Lung (tissue), 12 donors: ENCODE data around the gene ETFA. TPM values are rescaled to one million over a fixed set of nuclear protein-coding genes. Genes with fewer than 3 reads are reported as not detected.

ENCODE experiments used
- ATAC-seq: fragments of 200-7000 bp; cut with Tn5 transposase; one replicate; pipeline ENCODE4 v1.9.1; 2020; ENCODE audit warnings: moderate number of reproducible peaks; ENCODE audit not compliant: insufficient read depth, low FRiP score
- DNase-seq, 3 donors: peaks; one replicate each; pipeline ENCODE4 v3.0.0-alpha.2; 2013 to 2017
- H3K27ac ChIP-seq, 2 donors: one replicate each; pipeline ENCODE4 v1.5.1; 2013; ENCODE audit warnings: mild to moderate bottlenecking in 2 of 2, moderate library complexity in 2 of 2, control low read depth in 1 of 2, inconsistent platforms in 1 of 2, low read depth in 1 of 2, low read length in 1 of 2
- H3K27me3 ChIP-seq, 3 donors: one replicate each; pipeline ENCODE4 v1.5.1; 2013; ENCODE audit warnings: low read length in 2 of 3; ENCODE audit not compliant: control insufficient read depth in 3 of 3, insufficient read depth in 3 of 3
- H3K36me3 ChIP-seq, 4 donors: one replicate each; pipeline ENCODE4 v1.5.1; 2013; ENCODE audit warnings: low read length in 4 of 4, mild to moderate bottlenecking in 1 of 4, moderate library complexity in 1 of 4; ENCODE audit not compliant: control insufficient read depth in 4 of 4, insufficient read depth in 4 of 4
- H3K4me1 ChIP-seq, 5 donors: one replicate each; pipeline ENCODE4 v1.5.1; 2013; ENCODE audit warnings: low read length in 5 of 5, mild to moderate bottlenecking in 2 of 5, moderate library complexity in 1 of 5; ENCODE audit not compliant: control insufficient read depth in 5 of 5, insufficient read depth in 5 of 5
- H3K4me3 ChIP-seq: one replicate; pipeline ENCODE4 v1.5.1; 2013; ENCODE audit warnings: mild to moderate bottlenecking, control low read depth, moderate library complexity
- H3K9ac ChIP-seq, 2 donors: one replicate each; pipeline ENCODE4 v1.5.1; 2013; ENCODE audit warnings: low read length in 2 of 2, control low read depth in 1 of 2; ENCODE audit not compliant: insufficient read depth in 1 of 2
- H3K9me3 ChIP-seq, 4 donors: one replicate each; pipeline ENCODE4 v1.5.1; 2013; ENCODE audit warnings: low read length in 3 of 4, mild to moderate bottlenecking in 1 of 4, moderate library complexity in 1 of 4; ENCODE audit not compliant: control insufficient read depth in 4 of 4, insufficient read depth in 3 of 4
- WGBS, 2 donors: extraction: QIAGEN DNeasy Blood & Tissue Kit; methylation state at CpG; one replicate each; pipeline ENCODE4 v1.1.7; 2013; 5-methylcytosine and 5-hydroxymethylcytosine counted together
- polyA plus RNA-seq, 2 donors: library from polyadenylated mRNA; stranded (reverse); fragments of 200-250 nt; gene quantifications; one replicate each; pipeline ENCODE4 v1.2.1, GENCODE V29; 2013
- total RNA-seq, 2 donors: library from RNA; depleted of rRNA in 1 of 2; stranded (reverse); fragments of >200 nt in 1 of 2; gene quantifications; one replicate each; pipeline ENCODE4 v1.2.1, GENCODE V29; 2014 to 2021
- TF ChIP-seq, protein P1 (sequence below): IDR thresholded peaks from 2 replicates; pipeline ENCODE4 v1.5.1; 2012; ENCODE audit warnings: mild to moderate bottlenecking; ENCODE audit errors: control extremely low read depth, extremely low read depth
- donor health status: control.
- donor health status: control.
- donor health status: Bipolar disorder and iron deficiency.
- donor health status: healthy.
- donor health status: DM: yes; HTN: yes; CAD: no.

Gene ETFA
- total and polyA plus RNA-seq, 4 donors: 54.5 to 96.4 (median 83.8) TPM

DNA sequence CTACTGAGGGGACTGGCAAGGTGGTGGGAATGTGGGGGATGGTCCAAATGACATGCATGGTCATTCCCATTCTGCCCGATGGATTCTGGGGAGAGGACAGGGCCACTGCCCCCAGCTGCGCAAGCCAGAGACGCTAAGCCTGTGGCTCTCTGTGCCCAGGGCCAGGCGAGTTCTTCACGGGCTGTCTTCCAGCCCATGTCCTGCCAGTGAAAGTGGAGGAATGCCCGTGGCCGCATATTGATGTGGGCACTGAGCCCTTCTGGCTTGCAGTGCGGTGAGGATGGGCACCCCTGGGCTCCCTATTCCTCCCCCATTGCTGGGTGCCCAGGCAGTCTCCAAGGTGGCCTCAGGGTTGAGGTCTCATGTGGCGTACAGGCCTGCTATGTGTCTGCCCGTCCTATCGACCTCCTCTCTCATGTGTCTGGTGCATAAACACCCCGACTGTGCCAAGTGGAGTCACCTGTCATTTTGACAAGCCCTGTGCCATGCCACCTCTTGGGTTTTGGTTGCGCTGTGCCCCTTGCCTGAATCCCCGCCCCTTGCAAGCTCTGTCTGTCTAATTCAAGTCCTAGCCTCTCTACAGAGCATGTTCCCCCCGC, 134.7 kb downstream of the ETFA start:
- H3K27me3 ChIP-seq: no peaks in the 10 kb centered on the region
- ATAC-seq (no peak), DNase-seq (no peak)
- H3K27ac ChIP-seq: no peak overlapping the region
- H3K4me1 ChIP-seq: peaks cover 0 to 8% (median 0%) of the 10 kb centered on the region in 5 donors
- H3K9ac ChIP-seq: no peak overlapping the region
- TF ChIP-seq, protein P1, sequence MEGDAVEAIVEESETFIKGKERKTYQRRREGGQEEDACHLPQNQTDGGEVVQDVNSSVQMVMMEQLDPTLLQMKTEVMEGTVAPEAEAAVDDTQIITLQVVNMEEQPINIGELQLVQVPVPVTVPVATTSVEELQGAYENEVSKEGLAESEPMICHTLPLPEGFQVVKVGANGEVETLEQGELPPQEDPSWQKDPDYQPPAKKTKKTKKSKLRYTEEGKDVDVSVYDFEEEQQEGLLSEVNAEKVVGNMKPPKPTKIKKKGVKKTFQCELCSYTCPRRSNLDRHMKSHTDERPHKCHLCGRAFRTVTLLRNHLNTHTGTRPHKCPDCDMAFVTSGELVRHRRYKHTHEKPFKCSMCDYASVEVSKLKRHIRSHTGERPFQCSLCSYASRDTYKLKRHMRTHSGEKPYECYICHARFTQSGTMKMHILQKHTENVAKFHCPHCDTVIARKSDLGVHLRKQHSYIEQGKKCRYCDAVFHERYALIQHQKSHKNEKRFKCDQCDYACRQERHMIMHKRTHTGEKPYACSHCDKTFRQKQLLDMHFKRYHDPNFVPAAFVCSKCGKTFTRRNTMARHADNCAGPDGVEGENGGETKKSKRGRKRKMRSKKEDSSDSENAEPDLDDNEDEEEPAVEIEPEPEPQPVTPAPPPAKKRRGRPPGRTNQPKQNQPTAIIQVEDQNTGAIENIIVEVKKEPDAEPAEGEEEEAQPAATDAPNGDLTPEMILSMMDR: no peak
- H3K36me3 ChIP-seq: no peaks in the 10 kb centered on the region
- H3K9me3 ChIP-seq: peaks cover 0 to 5% (median 0%) of the 10 kb centered on the region in 4 donors
- H3K4me3 ChIP-seq: no peak overlapping the region
- WGBS, 2 donors: 92 to 93% methylated on average over 15 of the region's 15 CpGs

DNA sequence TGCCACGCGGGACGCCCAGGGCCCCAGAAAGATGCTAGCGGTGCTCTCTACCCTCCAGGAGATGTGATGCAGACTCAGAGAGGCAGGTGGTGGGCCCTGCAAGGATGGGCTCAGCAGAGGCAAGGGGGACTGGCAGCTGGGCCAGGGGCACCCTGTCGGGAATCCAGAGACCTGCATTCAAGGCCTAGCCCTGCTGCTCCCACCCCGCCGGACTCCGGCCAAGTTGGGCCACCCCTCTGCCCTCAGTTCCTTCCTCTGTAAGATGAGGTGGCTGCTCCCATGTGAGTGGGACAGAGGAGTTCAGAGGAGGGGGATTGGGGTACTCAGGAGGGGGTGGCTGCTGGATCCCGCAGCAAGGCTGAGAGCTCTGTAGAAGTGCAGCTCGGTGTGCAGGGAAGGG, 135.2 kb downstream of the ETFA start:
- TF ChIP-seq, protein P1: no peak
- Histone ChIP-seq H3K27ac (no peak overlapping the region), H3K27me3 (no peaks in the 10 kb centered on the region), H3K36me3 (no peaks in the 10 kb centered on the region), H3K9me3 (peaks cover 0 to 5% (median 0%) of the 10 kb centered on the region in 4 donors), H3K4me1 (peaks cover 0 to 8% (median 0%) of the 10 kb centered on the region in 5 donors), H3K4me3 (no peak overlapping the region), H3K9ac (no peak overlapping the region)
- DNase-seq: no peak
- ATAC-seq: no peak
- 95 to 96% methylated on average over 10 of the region's 10 CpGs for WGBS, 2 donors

DNA sequence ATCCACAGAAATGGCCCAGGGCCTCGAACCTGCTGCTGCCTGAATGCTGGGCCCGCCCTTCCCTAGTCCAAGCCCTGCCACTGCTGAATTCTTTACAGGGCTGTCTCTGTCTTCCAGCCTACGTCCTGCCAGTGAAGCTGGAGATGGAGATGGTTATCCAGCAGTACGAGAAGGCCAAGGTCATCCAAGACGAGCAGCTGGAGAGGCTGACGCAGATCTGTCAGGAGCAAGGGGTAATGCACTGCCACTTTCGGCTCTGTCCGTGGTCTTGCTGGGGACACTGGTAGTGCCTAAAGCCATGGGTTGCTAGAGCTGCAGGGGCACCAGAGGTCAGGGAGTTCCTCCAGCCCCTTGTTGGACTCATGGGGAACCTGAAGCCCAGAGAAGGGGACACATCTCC, 135.8 kb downstream of the ETFA start:
- ATAC-seq (no peak), DNase-seq (no peak)
- Histone ChIP-seq H3K4me1 (peaks cover 0 to 8% (median 0%) of the 10 kb centered on the region in 5 donors), H3K9me3 (peaks cover 0 to 5% (median 0%) of the 10 kb centered on the region in 4 donors), H3K4me3 (no peak overlapping the region), H3K27me3 (no peaks in the 10 kb centered on the region), H3K27ac (no peak overlapping the region), H3K9ac (no peak overlapping the region), H3K36me3 (no peaks in the 10 kb centered on the region)
- WGBS, 2 donors: 91 to 97% methylated on average over 8 of the region's 8 CpGs
- TF ChIP-seq, protein P1: no peak

DNA sequence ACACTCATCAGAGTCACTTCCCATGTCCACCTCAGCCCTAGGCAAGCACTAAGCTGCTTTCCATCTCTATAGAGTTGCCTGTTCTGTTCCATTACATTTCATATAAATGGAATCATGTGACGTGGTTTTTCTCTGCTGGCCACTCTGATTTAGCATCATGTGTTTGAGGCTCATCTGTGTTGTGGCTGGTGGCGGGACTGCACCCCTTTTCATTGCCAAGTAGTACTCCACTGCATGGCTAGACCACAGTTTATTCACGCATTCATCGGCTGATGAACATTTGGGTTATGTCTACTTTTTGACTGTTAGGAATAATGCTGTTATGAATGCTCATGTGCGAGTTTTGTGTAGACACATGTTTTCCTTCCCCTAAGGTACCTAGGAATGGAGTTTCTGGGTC, 136.6 kb downstream of the ETFA start:
- Histone ChIP-seq H3K4me1 (peaks cover 0 to 8% (median 0%) of the 10 kb centered on the region in 5 donors), H3K9ac (no peak overlapping the region), H3K4me3 (no peak overlapping the region), H3K27ac (no peak overlapping the region), H3K27me3 (no peaks in the 10 kb centered on the region), H3K9me3 (peaks cover 0 to 5% (median 0%) of the 10 kb centered on the region in 4 donors), H3K36me3 (no peaks in the 10 kb centered on the region)
- WGBS, 2 donors: 85 to 91% methylated on average over 5 of the region's 5 CpGs
- no peak for ATAC-seq
- TF ChIP-seq, protein P1: no peak
- DNase-seq: no peak
